Left ventricle myocardium inferior (tissue), 1 donor: ENCODE results near the gene C1GALT1. TPM values are rescaled to one million over a fixed set of nuclear protein-coding genes. Genes with fewer than 3 reads are reported as not detected.

Experiments used
- DNase-seq: peaks from one replicate; pipeline ENCODE4 v3.0.0-alpha.2; 2020
- H3K27ac ChIP-seq: fragments of 200-600 bp; replicated peaks from 2 replicates; pipeline ENCODE4 v1.8.0; 2021
- H3K27me3 ChIP-seq: fragments of 200-600 bp; 2 replicates; pipeline ENCODE4 v1.8.0; 2021; ENCODE audit warnings: low read depth
- H3K36me3 ChIP-seq: fragments of 200-600 bp; 2 replicates; pipeline ENCODE4 v1.8.0; 2021
- H3K4me1 ChIP-seq: fragments of 200-600 bp; 2 replicates; pipeline ENCODE4 v1.8.0; 2021
- H3K4me3 ChIP-seq: fragments of 200-600 bp; 2 replicates; pipeline ENCODE4 v1.8.0; 2021; ENCODE audit warnings: mild to moderate bottlenecking, moderate library complexity
- H3K9me3 ChIP-seq: fragments of 200-600 bp; replicated peaks from 2 replicates; pipeline ENCODE4 v1.8.0; 2021
- CTCF ChIP-seq: fragments of 200-600 bp; IDR thresholded peaks from 2 replicates; pipeline ENCODE4 v1.8.0; 2021; ENCODE audit warnings: antibody characterized with exemption, mild to moderate bottlenecking, borderline replicate concordance
- intact Hi-C: fragments of 100-400 bp; cut with micrococcal nuclease; formaldehyde crosslinking; loops from one replicate; pipeline ENCODE4 v1.11.0; 2022
- total RNA-seq: library from RNA; stranded (reverse); fragmentation: NEBNext Ultra II Directional; extraction: Animal tissue kit (Norgen Biotek cat#: 25700); gene quantifications from one replicate; pipeline ENCODE4 v1.2.1, GENCODE V29; 2021
- donor health status: DM: no; HTN: yes; CAD: no; lungs with severe emphysema.

C1GALT1 gene
- total RNA-seq, 1 donor from 2014 or later, result 19.4 TPM

GRCh38 chr7:7228472-7228871 lies 46.1 kb downstream of the C1GALT1 start:
- Histone ChIP-seq H3K9me3 (peaks cover 20% of the 10 kb centered on the region), H3K27ac (no peak overlapping the region), H3K4me3 (no peak overlapping the region), H3K4me1 (peaks cover 5% of the 10 kb centered on the region), H3K36me3 (no peaks in the 10 kb centered on the region), H3K27me3 (no peaks in the 10 kb centered on the region)
- no peak for TF ChIP-seq CTCF
- intact Hi-C loops, result no loop called here
- no peak for DNase-seq

- no peak for DNase-seq
- H3K4me3 ChIP-seq, result no peak overlapping the region
- no peak overlapping the region for H3K27ac ChIP-seq
Measured at GRCh38 chr7:7228967-7229366, 46.6 kb downstream of the C1GALT1 start.

GRCh38 chr7:7231000-7231399 lies 48.7 kb downstream of the C1GALT1 start:
- Histone ChIP-seq H3K36me3 (peaks cover 13% of the 10 kb centered on the region), H3K27me3 (no peaks in the 10 kb centered on the region), H3K27ac (no peak overlapping the region), H3K4me1 (no peaks in the 10 kb centered on the region), H3K9me3 (peaks cover 20% of the 10 kb centered on the region), H3K4me3 (no peak overlapping the region)
- intact Hi-C loops, result no loop called here
- no peak for TF ChIP-seq CTCF
- no peak for DNase-seq

More at GRCh38 chr7:7228967-7229366, 46.6 kb downstream of the C1GALT1 start:
- TF ChIP-seq CTCF, result no peak
- Histone ChIP-seq H3K27me3 (no peaks in the 10 kb centered on the region), H3K36me3 (no peaks in the 10 kb centered on the region), H3K4me1 (peaks cover 5% of the 10 kb centered on the region), H3K9me3 (peaks cover 20% of the 10 kb centered on the region)
- intact Hi-C loops, result no loop called here

- intact Hi-C loops, result no loop called here
- no peak overlapping the region for H3K27ac ChIP-seq
- H3K4me3 ChIP-seq, result no peak overlapping the region
- peaks cover 20% of the 10 kb centered on the region for H3K9me3 ChIP-seq
- H3K4me1 ChIP-seq, result peaks cover 1% of the 10 kb centered on the region
- no peak for DNase-seq
- H3K36me3 ChIP-seq, result peaks cover 15% of the 10 kb centered on the region
- no peak for TF ChIP-seq CTCF
- H3K27me3 ChIP-seq, result no peaks in the 10 kb centered on the region
Measured at GRCh38 chr7:7231865-7232264, 49.5 kb downstream of the C1GALT1 start.

GRCh38 chr7:7235347-7235746 lies 53.0 kb downstream of the C1GALT1 start:
- H3K4me3 ChIP-seq, result no peak overlapping the region
- H3K4me1 ChIP-seq, result peaks cover 23% of the 10 kb centered on the region
- no peak for TF ChIP-seq CTCF
- intact Hi-C loops, result no loop called here
- peaks cover 21% of the 10 kb centered on the region for H3K36me3 ChIP-seq
- no peaks in the 10 kb centered on the region for H3K27me3 ChIP-seq
- no peak for DNase-seq
- H3K27ac ChIP-seq, result no peak overlapping the region
- H3K9me3 ChIP-seq, result peaks cover 17% of the 10 kb centered on the region

- intact Hi-C loops, result no loop called here
- TF ChIP-seq CTCF, result no peak
Measured at GRCh38 chr7:7236041-7236440, 53.7 kb downstream of the C1GALT1 start.

More at GRCh38 chr7:7236041-7236440, 53.7 kb downstream of the C1GALT1 start:
- DNase-seq, result no peak
- peaks cover 10% of the 10 kb centered on the region for H3K9me3 ChIP-seq
- no peaks in the 10 kb centered on the region for H3K27me3 ChIP-seq
- H3K4me1 ChIP-seq, result peaks cover 23% of the 10 kb centered on the region
- H3K36me3 ChIP-seq, result peaks cover 21% of the 10 kb centered on the region
- H3K27ac ChIP-seq, result no peak overlapping the region
- no peak overlapping the region for H3K4me3 ChIP-seq
